WTC11 (cell line): ENCODE measurements around the gene SCAI. TPM values are rescaled to one million over a fixed set of nuclear protein-coding genes. Genes with fewer than 3 reads are reported as not detected.
A peak's percentile ranks its signal among the peaks of the same experiment; 100 is the strongest.

Experiments used
- ATAC-seq: fragments of 200-7000 bp; cut with Tn5 transposase; 2 replicates; pipeline ENCODE4 v1.10.0; 2021; ENCODE audit warnings: mild to moderate bottlenecking, moderate library complexity
- CTCF ChIA-PET: fragments of 300-600 bp; sonication (Branson Sonifier 250); formaldehyde crosslinking; loops from one replicate; lab custom pipeline; 2021; ENCODE audit warnings: antibody characterized with exemption; lab: Charles Lee
- POLR2A ChIA-PET: fragments of 350-600 bp; sonication (Branson Sonifier 250); formaldehyde crosslinking; loops from one replicate; lab custom pipeline; 2021; ENCODE audit warnings: antibody characterized with exemption; lab: Charles Lee
- DNase-seq: peaks from one replicate; pipeline ENCODE4 v3.0.0; 2021; ENCODE audit warnings: low spot score
- H3K27ac Mint-ChIP-seq: 2 replicates; pipeline ENCODE4 v1.8.0; 2021; ENCODE audit warnings: mixed read lengths
- H3K27me3 Mint-ChIP-seq: 2 replicates; pipeline ENCODE4 v1.8.0; 2021; ENCODE audit warnings: low read depth, mild to moderate bottlenecking, moderate library complexity, mixed read lengths
- H3K36me3 Mint-ChIP-seq: 2 replicates; pipeline ENCODE4 v1.8.0; 2021; ENCODE audit warnings: mixed read lengths
- H3K4me1 Mint-ChIP-seq: 2 replicates; pipeline ENCODE4 v1.8.0; 2022; ENCODE audit warnings: mixed read lengths
- H3K4me3 Mint-ChIP-seq: 2 replicates; pipeline ENCODE4 v1.8.0; 2021; ENCODE audit warnings: mild to moderate bottlenecking, moderate library complexity, mixed read lengths
- H3K9me3 Mint-ChIP-seq: 2 replicates; pipeline ENCODE4 v1.8.0; 2021; ENCODE audit warnings: mixed read lengths
- E2F4 ChIP-seq: sonication (generic); formaldehyde crosslinking; IDR thresholded peaks from 2 replicates; pipeline ENCODE4 v1.8.1; 2022; ENCODE audit warnings: low read depth, mild to moderate bottlenecking, moderate library complexity, missing genetic modification reagents, borderline replicate concordance
- ELF4 ChIP-seq: sonication (generic); formaldehyde crosslinking; IDR thresholded peaks from 2 replicates; pipeline ENCODE4 v1.8.1; 2022; ENCODE audit warnings: low read depth, mild to moderate bottlenecking, moderate library complexity, missing genetic modification reagents
- GABPB1 ChIP-seq: sonication (generic); formaldehyde crosslinking; IDR thresholded peaks from 2 replicates; pipeline ENCODE4 v1.8.1; 2023; ENCODE audit warnings: mild to moderate bottlenecking, missing genetic modification reagents
- HMGXB4 ChIP-seq: sonication (generic); formaldehyde crosslinking; IDR thresholded peaks from 2 replicates; pipeline ENCODE4 v1.8.1; 2023; ENCODE audit warnings: mild to moderate bottlenecking, moderate library complexity, missing genetic modification reagents
- IRF2 ChIP-seq: sonication (generic); formaldehyde crosslinking; IDR thresholded peaks from 2 replicates; pipeline ENCODE4 v1.8.0; 2022; ENCODE audit warnings: low read depth, missing genetic modification reagents, borderline replicate concordance
- MXD4 ChIP-seq: fragments of 250-450 bp; sonication (Bioruptor Pico); IDR thresholded peaks from 2 replicates; pipeline ENCODE4 v1.8.0; 2021; ENCODE audit warnings: mild to moderate bottlenecking, moderate library complexity, borderline replicate concordance
- NFATC4 ChIP-seq: fragments of 250-450 bp; sonication (Bioruptor Pico); IDR thresholded peaks from 2 replicates; pipeline ENCODE4 v1.9.0; 2021; ENCODE audit warnings: mild to moderate bottlenecking
- NFYB ChIP-seq: sonication (generic); formaldehyde crosslinking; conservative IDR thresholded peaks from 2 replicates; pipeline ENCODE4 v1.8.0; 2022; ENCODE audit warnings: low read depth, missing genetic modification reagents
- NR1H2 ChIP-seq: sonication (generic); formaldehyde crosslinking; IDR thresholded peaks from 2 replicates; pipeline ENCODE4 v1.9.0; 2021; ENCODE audit warnings: mild to moderate bottlenecking, moderate library complexity, missing genetic modification reagents
- OVOL2 ChIP-seq: fragments of 250-450 bp; sonication (Bioruptor Pico); IDR thresholded peaks from 2 replicates; pipeline ENCODE4 v1.9.0; 2021; ENCODE audit warnings: mild to moderate bottlenecking, borderline replicate concordance
- PRRX2 ChIP-seq: fragments of 250-450 bp; sonication (Bioruptor Pico); IDR thresholded peaks from 2 replicates; pipeline ENCODE4 v1.8.0; 2021; ENCODE audit warnings: mild to moderate bottlenecking
- SMAD4 ChIP-seq: sonication (generic); formaldehyde crosslinking; IDR thresholded peaks from 2 replicates; pipeline ENCODE4 v1.8.0; 2022; ENCODE audit warnings: mild to moderate bottlenecking, missing genetic modification reagents
- TEAD1 ChIP-seq: sonication (generic); formaldehyde crosslinking; IDR thresholded peaks from 2 replicates; pipeline ENCODE4 v1.8.0; 2022; ENCODE audit warnings: mild to moderate bottlenecking, missing genetic modification reagents
- ZNF219 ChIP-seq: sonication (generic); formaldehyde crosslinking; IDR thresholded peaks from 2 replicates; pipeline ENCODE4 v1.8.0; 2023; ENCODE audit warnings: missing genetic modification reagents, mild to moderate bottlenecking, borderline replicate concordance
- ZNF232 ChIP-seq: sonication (generic); formaldehyde crosslinking; IDR thresholded peaks from 2 replicates; pipeline ENCODE4 v1.8.0; 2022; ENCODE audit warnings: mild to moderate bottlenecking, missing genetic modification reagents
- ZNF263 ChIP-seq: sonication (generic); formaldehyde crosslinking; IDR thresholded peaks from 2 replicates; pipeline ENCODE4 v1.8.1; 2022; ENCODE audit warnings: low read depth, mild to moderate bottlenecking, moderate library complexity, missing genetic modification reagents
- total RNA-seq: library from RNA; stranded (reverse); gene quantifications from 3 replicates; pipeline ENCODE4 v1.2.3, GENCODE V29; 2021
- TF ChIP-seq, protein P1 (sequence below): sonication (generic); formaldehyde crosslinking; IDR thresholded peaks from 2 replicates; pipeline ENCODE4 v1.8.0; 2022; ENCODE audit warnings: missing genetic modification reagents
- TF ChIP-seq, protein P2 (sequence below): sonication (generic); formaldehyde crosslinking; IDR thresholded peaks from 2 replicates; pipeline ENCODE4 v1.8.0; 2023; ENCODE audit warnings: missing genetic modification reagents, mild to moderate bottlenecking, borderline replicate concordance
- TF ChIP-seq, protein P3 (sequence below): sonication (generic); formaldehyde crosslinking; IDR thresholded peaks from 2 replicates; pipeline ENCODE4 v1.8.1; 2023; ENCODE audit warnings: mild to moderate bottlenecking, missing genetic modification reagents, borderline replicate concordance
- TF ChIP-seq, protein P4 (sequence below): sonication (generic); formaldehyde crosslinking; conservative IDR thresholded peaks from 2 replicates; pipeline ENCODE4 v1.8.1; 2022; ENCODE audit warnings: mild to moderate bottlenecking, missing genetic modification reagents

Gene SCAI
- total RNA-seq, 1 experiment from 2014 or later: 20.4 TPM

GRCh38 chr9:124975131-124975530 is 168.2 kb downstream of the SCAI start:
- Mint-ChIP-seq H3K9me3 (no peaks in the 10 kb centered on the region), H3K4me1 (peaks cover 13% of the 10 kb centered on the region), H3K36me3 (peaks cover 21% of the 10 kb centered on the region), H3K27me3 (no peaks in the 10 kb centered on the region), H3K4me3 (no peak overlapping the region), H3K27ac (peak overlapping the region; percentile 44)
- TF ChIP-seq NR1H2 (CRISPR knock-in tag) (no peak), NFYB (CRISPR knock-in tag) (no peak), IRF2 (CRISPR knock-in tag) (no peak), NFATC4 (CRISPR knock-in tag) (no peak), ZNF263 (no peak), HMGXB4 (CRISPR knock-in tag) (no peak)
- TF ChIP-seq, protein P1, sequence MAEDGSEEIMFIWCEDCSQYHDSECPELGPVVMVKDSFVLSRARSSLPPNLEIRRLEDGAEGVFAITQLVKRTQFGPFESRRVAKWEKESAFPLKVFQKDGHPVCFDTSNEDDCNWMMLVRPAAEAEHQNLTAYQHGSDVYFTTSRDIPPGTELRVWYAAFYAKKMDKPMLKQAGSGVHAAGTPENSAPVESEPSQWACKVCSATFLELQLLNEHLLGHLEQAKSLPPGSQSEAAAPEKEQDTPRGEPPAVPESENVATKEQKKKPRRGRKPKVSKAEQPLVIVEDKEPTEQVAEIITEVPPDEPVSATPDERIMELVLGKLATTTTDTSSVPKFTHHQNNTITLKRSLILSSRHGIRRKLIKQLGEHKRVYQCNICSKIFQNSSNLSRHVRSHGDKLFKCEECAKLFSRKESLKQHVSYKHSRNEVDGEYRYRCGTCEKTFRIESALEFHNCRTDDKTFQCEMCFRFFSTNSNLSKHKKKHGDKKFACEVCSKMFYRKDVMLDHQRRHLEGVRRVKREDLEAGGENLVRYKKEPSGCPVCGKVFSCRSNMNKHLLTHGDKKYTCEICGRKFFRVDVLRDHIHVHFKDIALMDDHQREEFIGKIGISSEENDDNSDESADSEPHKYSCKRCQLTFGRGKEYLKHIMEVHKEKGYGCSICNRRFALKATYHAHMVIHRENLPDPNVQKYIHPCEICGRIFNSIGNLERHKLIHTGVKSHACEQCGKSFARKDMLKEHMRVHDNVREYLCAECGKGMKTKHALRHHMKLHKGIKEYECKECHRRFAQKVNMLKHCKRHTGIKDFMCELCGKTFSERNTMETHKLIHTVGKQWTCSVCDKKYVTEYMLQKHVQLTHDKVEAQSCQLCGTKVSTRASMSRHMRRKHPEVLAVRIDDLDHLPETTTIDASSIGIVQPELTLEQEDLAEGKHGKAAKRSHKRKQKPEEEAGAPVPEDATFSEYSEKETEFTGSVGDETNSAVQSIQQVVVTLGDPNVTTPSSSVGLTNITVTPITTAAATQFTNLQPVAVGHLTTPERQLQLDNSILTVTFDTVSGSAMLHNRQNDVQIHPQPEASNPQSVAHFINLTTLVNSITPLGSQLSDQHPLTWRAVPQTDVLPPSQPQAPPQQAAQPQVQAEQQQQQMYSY (CRISPR knock-in tag): no peak
- ChIA-PET POLR2A (no interaction called here), CTCF (no interaction called here)
- DNase-seq: no peak
- ATAC-seq: peak; percentile 87

DNA sequence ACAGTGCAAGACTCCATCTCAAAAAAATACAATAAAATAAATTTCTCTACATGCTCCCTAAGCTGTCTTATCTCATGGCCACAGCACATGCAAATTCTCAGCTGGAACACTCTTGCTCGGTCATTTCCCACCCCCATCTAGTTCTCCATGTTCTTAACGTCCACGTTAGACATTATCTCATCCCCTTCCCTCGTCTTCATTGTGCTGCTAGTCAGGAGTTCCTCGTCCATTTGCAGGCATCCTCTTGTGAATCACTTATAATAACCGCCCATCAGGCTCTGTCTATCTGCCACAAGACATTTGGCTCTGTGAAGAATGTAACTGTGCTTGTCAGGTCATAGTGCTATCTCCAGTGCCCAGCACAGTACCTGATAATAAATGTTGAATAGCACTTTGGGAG is 169.5 kb downstream of the SCAI start:
- no peaks in the 10 kb centered on the region for H3K27me3 Mint-ChIP-seq
- H3K9me3 Mint-ChIP-seq: no peaks in the 10 kb centered on the region
- DNase-seq (no peak), ATAC-seq (no peak)
- peaks cover 23% of the 10 kb centered on the region for H3K36me3 Mint-ChIP-seq
- POLR2A ChIA-PET: interaction anchor here (0.5 kb wide), 1 partner anchor 157 kb away, joined by 3 read pairs; no protein-coding TSS in a partner anchor
- H3K4me3 Mint-ChIP-seq: no peak overlapping the region
- H3K27ac Mint-ChIP-seq: peak overlapping the region; percentile 35; the same call in 1 of the 2 replicates
- CTCF ChIA-PET: no interaction called here
- H3K4me1 Mint-ChIP-seq: peaks cover 13% of the 10 kb centered on the region
- TF ChIP-seq, protein P2, sequence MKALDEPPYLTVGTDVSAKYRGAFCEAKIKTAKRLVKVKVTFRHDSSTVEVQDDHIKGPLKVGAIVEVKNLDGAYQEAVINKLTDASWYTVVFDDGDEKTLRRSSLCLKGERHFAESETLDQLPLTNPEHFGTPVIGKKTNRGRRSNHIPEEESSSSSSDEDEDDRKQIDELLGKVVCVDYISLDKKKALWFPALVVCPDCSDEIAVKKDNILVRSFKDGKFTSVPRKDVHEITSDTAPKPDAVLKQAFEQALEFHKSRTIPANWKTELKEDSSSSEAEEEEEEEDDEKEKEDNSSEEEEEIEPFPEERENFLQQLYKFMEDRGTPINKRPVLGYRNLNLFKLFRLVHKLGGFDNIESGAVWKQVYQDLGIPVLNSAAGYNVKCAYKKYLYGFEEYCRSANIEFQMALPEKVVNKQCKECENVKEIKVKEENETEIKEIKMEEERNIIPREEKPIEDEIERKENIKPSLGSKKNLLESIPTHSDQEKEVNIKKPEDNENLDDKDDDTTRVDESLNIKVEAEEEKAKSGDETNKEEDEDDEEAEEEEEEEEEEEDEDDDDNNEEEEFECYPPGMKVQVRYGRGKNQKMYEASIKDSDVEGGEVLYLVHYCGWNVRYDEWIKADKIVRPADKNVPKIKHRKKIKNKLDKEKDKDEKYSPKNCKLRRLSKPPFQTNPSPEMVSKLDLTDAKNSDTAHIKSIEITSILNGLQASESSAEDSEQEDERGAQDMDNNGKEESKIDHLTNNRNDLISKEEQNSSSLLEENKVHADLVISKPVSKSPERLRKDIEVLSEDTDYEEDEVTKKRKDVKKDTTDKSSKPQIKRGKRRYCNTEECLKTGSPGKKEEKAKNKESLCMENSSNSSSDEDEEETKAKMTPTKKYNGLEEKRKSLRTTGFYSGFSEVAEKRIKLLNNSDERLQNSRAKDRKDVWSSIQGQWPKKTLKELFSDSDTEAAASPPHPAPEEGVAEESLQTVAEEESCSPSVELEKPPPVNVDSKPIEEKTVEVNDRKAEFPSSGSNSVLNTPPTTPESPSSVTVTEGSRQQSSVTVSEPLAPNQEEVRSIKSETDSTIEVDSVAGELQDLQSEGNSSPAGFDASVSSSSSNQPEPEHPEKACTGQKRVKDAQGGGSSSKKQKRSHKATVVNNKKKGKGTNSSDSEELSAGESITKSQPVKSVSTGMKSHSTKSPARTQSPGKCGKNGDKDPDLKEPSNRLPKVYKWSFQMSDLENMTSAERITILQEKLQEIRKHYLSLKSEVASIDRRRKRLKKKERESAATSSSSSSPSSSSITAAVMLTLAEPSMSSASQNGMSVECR (CRISPR knock-in tag): no peak
- no peak for TF ChIP-seq GABPB1 (CRISPR knock-in tag)
- no peak for TF ChIP-seq ELF4 (CRISPR knock-in tag)
- no peak for TF ChIP-seq PRRX2 (CRISPR knock-in tag)
- no peak for TF ChIP-seq ZNF219 (CRISPR knock-in tag)
- TF ChIP-seq, protein P3, sequence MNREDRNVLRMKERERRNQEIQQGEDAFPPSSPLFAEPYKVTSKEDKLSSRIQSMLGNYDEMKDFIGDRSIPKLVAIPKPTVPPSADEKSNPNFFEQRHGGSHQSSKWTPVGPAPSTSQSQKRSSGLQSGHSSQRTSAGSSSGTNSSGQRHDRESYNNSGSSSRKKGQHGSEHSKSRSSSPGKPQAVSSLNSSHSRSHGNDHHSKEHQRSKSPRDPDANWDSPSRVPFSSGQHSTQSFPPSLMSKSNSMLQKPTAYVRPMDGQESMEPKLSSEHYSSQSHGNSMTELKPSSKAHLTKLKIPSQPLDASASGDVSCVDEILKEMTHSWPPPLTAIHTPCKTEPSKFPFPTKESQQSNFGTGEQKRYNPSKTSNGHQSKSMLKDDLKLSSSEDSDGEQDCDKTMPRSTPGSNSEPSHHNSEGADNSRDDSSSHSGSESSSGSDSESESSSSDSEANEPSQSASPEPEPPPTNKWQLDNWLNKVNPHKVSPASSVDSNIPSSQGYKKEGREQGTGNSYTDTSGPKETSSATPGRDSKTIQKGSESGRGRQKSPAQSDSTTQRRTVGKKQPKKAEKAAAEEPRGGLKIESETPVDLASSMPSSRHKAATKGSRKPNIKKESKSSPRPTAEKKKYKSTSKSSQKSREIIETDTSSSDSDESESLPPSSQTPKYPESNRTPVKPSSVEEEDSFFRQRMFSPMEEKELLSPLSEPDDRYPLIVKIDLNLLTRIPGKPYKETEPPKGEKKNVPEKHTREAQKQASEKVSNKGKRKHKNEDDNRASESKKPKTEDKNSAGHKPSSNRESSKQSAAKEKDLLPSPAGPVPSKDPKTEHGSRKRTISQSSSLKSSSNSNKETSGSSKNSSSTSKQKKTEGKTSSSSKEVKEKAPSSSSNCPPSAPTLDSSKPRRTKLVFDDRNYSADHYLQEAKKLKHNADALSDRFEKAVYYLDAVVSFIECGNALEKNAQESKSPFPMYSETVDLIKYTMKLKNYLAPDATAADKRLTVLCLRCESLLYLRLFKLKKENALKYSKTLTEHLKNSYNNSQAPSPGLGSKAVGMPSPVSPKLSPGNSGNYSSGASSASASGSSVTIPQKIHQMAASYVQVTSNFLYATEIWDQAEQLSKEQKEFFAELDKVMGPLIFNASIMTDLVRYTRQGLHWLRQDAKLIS: no peak
- no peak for TF ChIP-seq NR1H2 (CRISPR knock-in tag)
- TF ChIP-seq MXD4: no peak
- no peak for TF ChIP-seq OVOL2 (CRISPR knock-in tag)
- no peak for TF ChIP-seq ZNF232
- TF ChIP-seq, protein P4, sequence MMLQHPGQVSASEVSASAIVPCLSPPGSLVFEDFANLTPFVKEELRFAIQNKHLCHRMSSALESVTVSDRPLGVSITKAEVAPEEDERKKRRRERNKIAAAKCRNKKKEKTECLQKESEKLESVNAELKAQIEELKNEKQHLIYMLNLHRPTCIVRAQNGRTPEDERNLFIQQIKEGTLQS (CRISPR knock-in tag): no peak
- TF ChIP-seq E2F4 (CRISPR knock-in tag): no peak
- no peak for TF ChIP-seq SMAD4 (CRISPR knock-in tag)
- no peak for TF ChIP-seq TEAD1 (CRISPR knock-in tag)
